22Rv1 (cell line): Measurements from ENCODE around the gene PCDH9.

Source experiments
- H3K27ac ChIP-seq: fragments of 450-650 bp; 2 replicates; pipeline ENCODE4 v1.5.1; 2017
- ZFX ChIP-seq: fragments of 450-650 bp; IDR thresholded peaks from 2 replicates; pipeline ENCODE4 v1.6.1; 2017; ENCODE audit warnings: antibody characterized with exemption, borderline replicate concordance
- TF ChIP-seq, protein P1 (sequence below): fragments of 450-650 bp; IDR thresholded peaks from 2 replicates; pipeline ENCODE4 v1.5.1; 2017; ENCODE audit warnings: mild to moderate bottlenecking

PCDH9 gene

DNA sequence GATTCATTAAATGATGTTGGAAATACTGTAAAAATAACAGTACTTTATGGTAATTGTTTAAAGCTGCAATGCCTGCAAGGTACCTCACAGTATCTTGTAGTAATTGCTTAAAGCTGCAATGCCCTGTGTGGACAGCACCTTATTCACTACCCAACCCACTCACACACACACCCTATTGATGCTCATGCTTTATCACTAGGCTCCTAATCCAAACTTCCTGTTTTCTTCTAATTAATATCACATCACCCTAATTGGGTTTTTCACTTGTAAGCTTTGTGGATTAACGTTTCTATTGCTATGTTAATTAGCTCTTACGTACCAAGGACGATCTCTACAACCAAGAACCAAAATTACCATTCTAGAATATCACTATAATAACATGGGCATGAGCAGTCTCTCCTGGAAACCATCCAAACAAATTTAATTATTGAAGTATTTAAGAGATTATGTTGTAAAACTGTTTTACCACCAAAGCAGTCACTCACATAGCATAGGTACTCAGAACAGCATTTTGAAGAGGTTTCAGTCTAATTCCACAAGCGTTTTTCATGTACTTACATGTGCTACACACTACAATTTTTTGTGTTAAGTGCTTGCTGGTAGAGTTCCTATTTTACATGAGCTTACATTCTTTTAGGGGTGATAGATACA, 303.8 kb downstream of the PCDH9 start:
- H3K27ac ChIP-seq: no peak overlapping the region
- TF ChIP-seq ZFX: no peak
- TF ChIP-seq, protein P1, sequence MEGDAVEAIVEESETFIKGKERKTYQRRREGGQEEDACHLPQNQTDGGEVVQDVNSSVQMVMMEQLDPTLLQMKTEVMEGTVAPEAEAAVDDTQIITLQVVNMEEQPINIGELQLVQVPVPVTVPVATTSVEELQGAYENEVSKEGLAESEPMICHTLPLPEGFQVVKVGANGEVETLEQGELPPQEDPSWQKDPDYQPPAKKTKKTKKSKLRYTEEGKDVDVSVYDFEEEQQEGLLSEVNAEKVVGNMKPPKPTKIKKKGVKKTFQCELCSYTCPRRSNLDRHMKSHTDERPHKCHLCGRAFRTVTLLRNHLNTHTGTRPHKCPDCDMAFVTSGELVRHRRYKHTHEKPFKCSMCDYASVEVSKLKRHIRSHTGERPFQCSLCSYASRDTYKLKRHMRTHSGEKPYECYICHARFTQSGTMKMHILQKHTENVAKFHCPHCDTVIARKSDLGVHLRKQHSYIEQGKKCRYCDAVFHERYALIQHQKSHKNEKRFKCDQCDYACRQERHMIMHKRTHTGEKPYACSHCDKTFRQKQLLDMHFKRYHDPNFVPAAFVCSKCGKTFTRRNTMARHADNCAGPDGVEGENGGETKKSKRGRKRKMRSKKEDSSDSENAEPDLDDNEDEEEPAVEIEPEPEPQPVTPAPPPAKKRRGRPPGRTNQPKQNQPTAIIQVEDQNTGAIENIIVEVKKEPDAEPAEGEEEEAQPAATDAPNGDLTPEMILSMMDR: no peak

DNA sequence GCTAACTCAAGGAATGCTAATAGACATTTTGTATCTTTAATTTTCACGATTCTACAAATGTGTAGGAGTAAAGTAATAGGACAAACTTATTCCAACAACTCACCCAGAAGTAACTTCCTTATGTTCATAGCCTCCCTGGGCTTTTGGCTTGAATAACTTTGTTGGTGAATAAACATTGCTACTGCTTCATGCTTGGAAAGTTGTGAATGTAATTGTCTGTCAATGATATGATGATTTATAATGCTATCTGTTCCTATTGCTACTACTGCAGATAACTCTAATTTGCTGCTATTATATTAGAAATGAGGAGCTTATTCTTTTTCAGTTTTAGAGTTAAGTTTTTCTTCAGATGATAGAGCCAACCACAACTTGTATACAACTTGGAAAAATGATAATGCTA, 307.7 kb downstream of the PCDH9 start:
- H3K27ac ChIP-seq: no peak overlapping the region
- no peak for TF ChIP-seq ZFX
- TF ChIP-seq, protein P1: no peak

- no peak overlapping the region for H3K27ac ChIP-seq
Observed at GRCh38 chr13:66921437-66921836, 308.7 kb downstream of the PCDH9 start.

GRCh38 chr13:66915596-66916185, 314.4 kb downstream of the PCDH9 start:
- H3K27ac ChIP-seq: no peak overlapping the region
- TF ChIP-seq ZFX: no peak
- TF ChIP-seq, protein P1: no peak

More at GRCh38 chr13:66921437-66921836, 308.7 kb downstream of the PCDH9 start:
- TF ChIP-seq, protein P1: no peak
- no peak for TF ChIP-seq ZFX

DNA sequence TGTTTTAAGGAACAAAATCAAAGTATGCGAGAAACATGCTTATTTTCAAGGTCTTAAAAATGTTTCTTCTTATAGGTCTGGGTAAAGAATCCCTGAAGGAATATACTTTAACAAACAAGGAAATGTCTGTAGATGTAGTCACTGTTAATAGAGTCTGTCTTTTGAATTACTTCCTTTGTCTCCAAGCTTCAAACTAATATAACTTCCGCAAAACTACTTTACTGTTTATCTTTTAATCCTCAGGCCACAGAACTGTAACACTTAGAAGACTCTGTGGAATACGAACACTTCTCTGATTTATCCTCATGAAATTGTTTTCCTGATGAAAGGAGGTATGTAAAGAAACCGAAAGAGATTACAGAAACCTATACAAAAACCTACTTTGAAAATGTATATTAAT, 316.0 kb downstream of the PCDH9 start:
- H3K27ac ChIP-seq: no peak overlapping the region
- no peak for TF ChIP-seq ZFX
- TF ChIP-seq, protein P1: no peak

DNA sequence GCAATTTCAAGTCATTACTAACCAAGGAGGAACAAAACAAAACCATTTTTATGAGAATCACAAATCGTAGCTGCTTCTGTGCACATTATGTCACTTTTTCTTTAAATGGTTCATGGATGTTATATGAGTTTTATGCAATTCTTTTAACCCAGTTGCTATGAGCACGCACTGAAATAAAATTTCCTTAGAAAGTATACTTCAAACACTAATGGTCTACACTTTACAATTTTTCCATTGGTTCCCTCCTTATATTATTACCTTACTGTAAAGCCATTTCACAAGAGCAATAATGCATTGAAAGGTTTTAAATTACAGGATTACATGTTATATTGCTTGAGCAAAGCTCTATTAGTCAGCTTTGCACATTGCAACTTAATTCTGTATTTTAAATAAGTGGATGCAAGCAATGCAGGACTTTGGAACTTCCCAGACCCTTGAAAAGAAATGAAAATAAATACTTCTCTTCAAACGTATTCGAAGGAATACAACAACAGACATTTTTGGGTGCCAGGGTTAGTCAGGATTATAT, 318.7 kb downstream of the PCDH9 start:
- TF ChIP-seq, protein P1: no peak
- TF ChIP-seq ZFX: no peak
- no peak overlapping the region for H3K27ac ChIP-seq

DNA sequence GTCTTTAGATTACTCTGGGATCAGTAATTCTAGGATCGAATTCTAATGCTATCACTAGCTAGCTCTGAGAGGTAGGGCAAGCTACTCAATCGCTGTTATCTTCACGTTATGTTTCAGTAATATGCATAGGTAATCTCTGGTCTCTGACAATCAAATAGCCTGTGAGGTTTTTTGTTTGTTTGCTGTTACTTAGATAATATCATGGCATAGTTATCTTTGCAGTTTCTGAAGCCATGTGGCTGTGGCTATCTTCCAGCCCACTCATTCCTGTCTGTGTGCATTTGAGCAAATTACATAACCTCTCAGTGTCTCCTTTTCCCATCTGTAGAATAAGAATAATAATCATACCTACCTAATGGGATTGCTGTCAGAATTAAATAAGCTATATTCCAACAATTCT, 330.2 kb downstream of the PCDH9 start:
- TF ChIP-seq, protein P1: no peak
- TF ChIP-seq ZFX: no peak
- H3K27ac ChIP-seq: no peak overlapping the region
